Activated CD4-positive, CD25-positive, alpha-beta regulatory T cell treated with anti-CD3 and anti-CD28 coated beads, Interleukin-2, amount 50 U/mL, for 16 hours (primary cell): Measurements from ENCODE around the gene INTS14.

Source experiments
- DNase-seq: peaks from one replicate; pipeline ENCODE4 v3.0.0-alpha.2; 2020; ENCODE audit warnings: low read depth, low spot score

Gene INTS14

DNA sequence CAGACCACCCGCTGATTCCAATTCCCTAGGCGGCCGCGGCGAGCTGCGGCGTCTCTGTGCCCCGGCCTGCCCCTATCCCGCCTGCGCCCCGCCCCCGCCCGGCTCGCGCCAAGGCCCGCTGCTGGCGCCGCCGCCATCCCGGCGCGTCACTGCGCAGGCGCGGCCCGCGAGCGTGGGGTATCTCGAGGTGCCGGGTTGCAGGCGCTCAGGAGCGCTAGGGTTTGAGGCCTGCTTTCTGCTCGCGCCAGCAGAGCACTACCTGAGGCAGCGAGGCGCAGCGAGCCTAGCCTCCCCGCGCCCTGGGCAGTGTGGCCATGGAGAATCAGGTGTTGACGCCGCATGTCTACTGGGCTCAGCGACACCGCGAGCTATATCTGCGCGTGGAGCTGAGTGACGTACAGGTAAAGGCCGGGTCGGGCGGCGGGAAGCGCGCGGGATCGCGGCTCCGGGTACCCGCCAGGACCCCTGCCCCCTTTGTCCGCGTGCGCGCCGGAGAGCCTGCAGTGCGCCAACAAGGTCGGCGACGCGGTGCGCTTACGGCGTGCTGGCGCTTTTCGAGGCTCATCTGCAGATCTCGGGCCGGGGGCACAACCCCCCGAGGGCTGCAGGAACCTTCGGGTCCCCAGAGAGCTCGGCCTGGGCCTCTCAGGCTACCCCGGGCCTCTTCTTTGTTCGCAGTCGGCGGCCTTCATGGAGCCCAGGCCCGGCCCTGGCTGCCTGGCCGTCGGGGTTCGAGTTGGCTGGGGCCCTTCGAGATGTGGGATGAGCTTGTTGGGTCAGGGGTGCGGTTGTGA lies 80.4 kb downstream of the INTS14 start, which contains the start of gene HACD3:
TSS of gene HACD3 (plus strand) at position 146 of the 794 bp plus-strand sequence. CDS start at position 315, 169 bp downstream.
- peak; percentile 71 for DNase-seq

DNA sequence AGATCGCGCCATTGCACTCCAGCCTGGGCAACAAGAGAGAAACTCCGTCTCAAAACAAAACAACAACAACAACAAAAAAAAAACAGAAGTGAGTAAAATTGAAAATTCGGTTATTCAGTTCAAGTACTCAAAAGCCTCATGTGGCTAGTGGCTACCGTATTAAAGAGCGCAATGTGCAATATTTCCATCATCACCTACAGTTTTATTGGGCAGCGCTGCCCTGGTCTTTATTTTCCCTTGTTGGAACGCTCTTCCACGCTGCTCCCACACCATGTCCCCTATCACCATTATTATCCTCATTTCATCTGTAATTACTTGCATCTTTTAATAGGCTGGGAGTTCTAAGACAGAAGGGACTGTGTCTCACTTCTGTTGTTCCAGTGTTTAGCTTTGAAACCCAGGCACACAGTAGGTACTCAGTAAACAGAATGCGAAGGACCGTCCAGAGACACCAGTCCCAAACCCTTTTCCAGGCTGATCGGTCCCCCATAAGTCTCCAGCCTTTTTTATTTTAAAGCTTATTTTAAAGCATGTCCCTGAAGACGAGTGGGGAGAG lies 81.1 kb downstream of the INTS14 start:
- DNase-seq, result no peak
